GM21786 (cell line): Measurements from ENCODE around the gene MRPL49.
"Not testable (repeated sequence)": the region's sequence is repeated elsewhere in the genome, so short reads cannot be mapped to it uniquely, and the experiment has no call there.

Experiments used
- ATAC-seq: cut with Tn5 transposase; IDR thresholded peaks from one replicate; pipeline ENCODE4 v1.9.1; 2021; ENCODE audit not compliant: unreplicated experiment

Gene MRPL49

DNA sequence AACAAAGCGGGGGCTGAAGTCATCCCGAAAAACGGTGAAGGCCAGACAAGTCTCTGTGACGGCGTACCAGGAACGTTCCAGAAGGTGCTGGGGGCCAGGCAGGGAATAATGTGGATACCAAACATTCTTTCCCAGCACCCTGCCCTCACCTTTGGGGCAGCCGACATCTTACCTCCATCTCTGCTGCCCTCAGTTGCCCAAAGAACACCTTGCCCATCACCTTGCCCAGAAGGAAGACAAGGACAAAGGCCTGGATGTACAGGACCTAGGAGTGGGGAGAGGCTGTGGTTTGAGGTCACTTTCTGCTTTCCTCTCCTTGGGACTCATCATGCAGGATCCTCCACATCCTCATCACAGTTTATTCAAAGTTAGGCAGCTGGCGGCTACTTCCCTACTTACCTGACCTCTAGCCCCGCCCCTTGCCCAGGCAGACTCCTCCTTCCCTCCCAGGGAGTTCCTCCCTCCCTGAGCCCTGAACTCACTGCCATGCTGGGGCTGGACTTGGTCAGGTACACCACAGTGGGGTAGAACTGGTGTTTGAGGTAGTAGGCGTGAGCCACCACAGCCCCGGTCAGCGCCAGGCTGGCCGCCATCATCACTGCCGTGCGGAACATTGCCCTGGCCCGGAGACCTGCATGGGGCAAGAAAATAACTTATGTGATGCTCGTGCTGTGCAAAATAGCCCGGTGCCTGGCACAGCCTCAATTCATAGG, 11.0 kb downstream of the MRPL49 start:
- ATAC-seq = no peak

DNA sequence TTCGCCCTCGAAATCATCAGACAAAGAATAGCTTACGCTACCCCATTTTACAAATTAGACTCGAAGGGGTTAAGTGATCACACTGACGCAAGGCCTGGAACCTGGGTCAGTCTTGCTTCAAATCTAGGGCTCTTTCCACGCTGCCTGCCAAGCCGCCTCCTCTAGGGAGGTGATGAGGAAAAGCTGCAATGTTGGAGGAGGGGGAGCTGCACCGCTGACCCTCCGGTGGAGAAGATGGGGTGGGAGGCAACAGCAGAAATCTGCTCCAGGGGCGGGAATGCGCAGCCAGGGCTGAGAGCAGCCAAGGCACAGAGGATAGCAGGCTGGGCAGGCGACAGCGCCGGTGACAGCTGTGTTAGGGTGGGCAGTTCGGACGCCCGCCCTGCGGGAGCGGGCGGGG, 11.6 kb downstream of the MRPL49 start:
- no peak for ATAC-seq

DNA sequence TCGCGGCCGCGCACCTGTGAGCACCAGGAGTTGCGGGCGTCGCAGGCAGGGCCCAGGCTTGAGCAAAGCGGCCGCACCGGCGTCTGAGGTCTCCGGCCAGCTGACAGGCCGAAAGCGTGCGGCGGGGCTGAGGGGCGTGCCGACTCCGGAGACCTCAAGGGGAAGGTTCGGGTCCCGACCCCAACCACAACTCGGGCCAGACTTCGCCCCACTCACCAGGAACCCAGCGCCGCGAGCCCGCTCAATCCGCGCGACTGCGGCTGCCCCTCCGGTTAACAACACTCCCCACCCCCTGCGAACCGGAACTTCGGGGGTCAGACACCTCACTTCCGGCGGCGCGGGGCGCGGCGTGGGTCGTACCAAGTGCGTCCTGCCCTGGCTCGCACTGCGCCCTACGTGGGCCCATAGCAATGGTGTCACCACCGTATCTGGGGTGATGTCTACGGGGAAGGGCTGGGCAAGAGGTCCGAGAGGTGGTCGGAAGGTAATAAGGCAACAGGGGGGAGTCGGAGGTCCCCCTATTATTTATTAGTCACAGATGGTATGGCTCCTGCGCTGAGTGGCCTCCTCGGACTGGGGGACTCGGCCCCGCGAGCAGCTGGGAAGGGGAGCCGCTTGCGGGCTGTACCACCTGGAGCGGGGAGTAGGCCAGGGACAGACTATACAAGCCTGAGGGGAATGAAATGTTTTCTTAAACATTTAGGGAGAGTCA, 12.3 kb downstream of the MRPL49 start, which contains the start of gene SYVN1:
Gene SYVN1 (minus strand): TSS at position 280 of the 712 bp plus-strand sequence. CDS start 918 bp downstream, outside the sequence.
- ATAC-seq = peak; percentile 44

DNA sequence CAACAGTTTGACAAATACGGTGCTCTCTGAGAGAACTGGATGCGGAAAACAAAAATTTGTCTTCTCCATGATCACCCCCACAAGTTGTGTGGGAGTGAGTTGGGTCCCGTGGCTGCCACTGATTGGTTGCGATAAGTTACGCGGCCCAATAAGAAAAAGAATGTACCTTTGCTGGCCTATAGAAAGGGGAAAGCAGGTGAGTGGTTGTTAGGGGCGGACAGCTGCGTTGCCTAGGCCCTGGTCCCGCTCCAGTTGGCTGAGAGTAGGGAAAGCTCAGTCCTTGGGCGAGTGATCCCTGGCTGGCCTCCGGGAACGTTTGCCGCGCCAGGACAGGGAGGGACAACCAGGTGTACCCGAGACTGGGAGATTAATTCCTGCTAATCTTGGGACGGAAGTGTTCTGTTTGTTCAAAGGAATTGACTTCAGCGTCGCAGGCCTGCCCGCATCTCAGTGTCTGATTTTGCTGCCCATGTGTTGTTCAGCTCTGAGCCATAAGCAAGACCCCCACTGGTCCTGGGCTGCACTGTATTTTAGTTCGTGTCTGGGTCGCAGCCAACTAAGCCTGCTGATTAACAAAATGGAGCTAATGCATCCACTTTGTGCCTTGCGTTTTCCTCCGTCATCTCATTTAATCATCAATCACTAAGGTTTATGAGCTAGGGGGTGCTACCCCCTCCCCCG, 13.0 kb downstream of the MRPL49 start:
- peak; percentile 64 for ATAC-seq

DNA sequence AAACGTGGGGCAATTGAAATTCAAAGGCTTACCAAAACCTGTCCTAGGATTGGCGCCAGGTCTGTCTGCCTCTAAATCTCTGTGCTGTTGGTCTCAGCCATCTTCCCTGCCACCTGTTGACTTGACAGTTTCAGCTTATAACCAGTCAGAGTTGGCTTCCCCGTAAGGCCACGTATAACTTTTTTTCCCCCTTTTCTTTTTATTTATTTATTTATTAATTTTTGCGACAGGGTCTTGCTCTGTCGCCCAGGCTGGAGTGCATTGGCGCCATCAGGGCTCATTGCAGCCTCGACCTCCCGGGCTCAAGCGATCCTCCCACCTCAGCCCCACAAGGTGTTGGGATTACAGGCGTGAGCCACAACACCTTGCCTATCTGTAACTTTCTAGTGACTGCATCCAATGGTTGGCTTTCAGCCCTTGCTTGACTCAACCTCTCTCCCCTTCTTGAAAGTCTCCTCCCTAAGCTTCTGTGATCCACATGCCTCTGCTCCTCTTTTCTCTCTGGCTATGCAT, 13.6 kb downstream of the MRPL49 start:
- ATAC-seq = no peak

DNA sequence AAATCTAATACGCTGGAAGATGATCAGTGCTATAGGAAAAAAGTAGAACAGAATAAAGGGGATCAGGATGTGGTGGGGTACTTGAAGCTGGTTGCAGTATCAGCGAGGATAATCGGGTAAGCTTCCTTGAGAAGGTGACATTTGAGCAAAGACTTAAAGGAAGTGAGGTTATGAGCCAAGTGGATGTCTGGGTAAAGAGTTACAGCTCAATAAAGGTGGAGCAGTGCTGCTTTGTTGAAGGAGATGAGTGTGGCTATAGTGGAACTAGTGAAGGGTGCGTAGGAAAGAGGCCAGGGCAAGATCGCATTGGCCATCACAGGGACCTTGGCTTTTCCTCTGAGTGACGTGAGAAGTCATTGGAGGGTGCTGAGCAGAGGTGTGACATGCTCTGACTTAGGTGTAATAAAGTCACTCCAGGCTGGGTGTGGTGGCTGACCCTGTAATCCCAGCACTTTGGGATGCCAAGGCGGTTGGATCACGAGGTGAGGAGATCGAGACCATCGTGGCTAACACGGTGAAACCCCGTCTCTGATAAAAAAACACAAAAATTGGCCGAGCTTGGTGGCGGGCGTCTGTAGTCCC, 14.5 kb downstream of the MRPL49 start:
- no peak for ATAC-seq

DNA sequence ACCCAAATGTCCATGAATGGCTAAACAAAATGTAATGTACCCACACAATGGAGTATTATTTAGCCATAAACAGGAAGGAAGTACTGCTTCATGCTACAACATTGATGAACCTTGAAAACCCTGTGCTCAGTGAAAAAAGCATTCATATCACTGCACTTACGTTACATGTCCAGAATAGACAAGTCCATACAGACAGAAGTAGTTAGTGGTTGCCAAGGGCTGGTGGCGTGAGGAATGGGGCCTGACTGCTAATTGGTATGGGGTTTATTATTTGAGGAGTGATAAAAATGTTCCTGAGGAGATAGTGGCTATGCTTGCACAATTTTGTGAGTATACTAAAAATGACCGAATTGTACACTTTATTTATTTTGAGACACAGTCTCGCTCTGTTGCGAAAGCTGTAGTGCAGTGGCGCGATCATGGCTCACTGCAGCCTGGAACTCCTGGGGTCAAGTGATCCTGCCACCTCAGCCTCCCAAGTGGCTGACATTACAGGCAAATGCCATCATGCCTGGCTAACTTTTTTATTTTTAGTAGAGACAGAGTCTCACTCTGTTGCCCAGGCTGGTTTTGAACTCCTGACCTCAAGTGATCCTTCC, 19.9 kb downstream of the MRPL49 start:
- no peak for ATAC-seq

DNA sequence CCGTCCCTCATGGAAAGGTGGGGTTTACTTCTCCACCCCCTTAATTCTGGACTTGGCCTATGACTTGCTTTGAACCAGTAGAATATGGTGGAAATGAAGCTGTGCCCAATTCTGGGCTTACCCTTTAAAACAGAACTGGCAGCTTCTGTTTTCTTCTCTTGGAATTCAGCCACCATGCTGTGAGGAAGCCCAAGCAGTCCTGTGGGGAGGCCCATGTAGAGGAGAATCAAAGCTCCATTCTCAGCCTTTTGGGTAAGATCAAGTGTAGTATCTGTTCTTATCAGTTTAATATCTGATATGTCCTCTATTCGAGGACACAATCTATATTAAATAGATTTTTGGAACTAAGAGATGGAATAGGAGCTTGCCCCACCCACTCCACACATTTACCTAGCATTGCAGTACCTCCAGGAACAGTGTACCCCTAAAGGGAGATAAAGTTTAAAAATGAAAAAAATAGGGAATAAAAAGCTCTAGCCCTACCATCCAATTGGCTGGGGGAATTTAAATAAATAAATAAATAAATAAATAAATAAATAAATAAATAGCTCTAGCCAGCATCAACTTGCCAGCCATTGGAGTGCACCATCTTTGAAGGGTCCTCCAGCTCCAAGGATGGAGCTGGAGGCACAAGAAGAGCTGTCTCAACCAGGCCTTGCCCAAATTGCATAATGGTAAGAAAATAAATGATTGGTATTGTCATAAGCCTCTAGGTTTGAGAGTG, 25.4 kb downstream of the MRPL49 start:
- ATAC-seq = no peak

DNA sequence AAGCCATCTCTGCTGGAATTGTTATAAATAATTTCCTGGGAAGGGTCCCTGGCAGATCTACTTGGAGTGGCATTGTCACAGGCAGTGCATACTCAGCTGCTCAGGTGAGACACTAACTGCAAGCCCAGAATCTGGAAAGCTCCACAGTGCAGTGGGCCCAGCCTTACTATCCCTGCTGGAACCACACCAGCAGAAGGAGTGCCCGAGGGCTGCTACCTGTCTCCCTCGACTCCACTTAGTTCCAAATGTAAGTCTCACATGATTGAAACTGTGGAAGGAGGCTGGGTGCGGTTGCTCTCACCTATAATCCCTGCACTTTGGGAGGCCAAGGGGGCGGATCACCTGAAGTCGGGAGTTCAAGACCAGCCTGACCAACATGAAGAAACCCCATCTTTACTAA, 26.5 kb downstream of the MRPL49 start:
- ATAC-seq = no peak

DNA sequence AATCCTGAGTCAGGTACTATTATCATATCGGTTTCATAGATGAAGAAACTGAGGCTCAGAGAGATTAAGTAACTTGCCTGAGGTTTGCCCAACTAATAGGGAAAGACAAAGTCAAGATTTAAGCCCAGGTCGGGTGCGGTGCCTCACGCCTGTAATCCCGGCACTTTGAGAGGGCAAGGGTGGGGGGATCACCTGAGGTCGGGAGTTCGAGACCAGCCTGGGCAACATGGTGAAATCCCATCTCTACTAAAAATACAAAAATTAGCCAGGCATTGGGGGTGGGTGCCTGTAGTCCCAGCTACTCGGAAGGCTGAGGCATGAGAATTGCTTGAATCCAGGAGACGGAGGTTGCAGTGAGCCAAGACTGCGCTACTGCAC, 28.0 kb downstream of the MRPL49 start:
- ATAC-seq = not testable (repeated sequence)

DNA sequence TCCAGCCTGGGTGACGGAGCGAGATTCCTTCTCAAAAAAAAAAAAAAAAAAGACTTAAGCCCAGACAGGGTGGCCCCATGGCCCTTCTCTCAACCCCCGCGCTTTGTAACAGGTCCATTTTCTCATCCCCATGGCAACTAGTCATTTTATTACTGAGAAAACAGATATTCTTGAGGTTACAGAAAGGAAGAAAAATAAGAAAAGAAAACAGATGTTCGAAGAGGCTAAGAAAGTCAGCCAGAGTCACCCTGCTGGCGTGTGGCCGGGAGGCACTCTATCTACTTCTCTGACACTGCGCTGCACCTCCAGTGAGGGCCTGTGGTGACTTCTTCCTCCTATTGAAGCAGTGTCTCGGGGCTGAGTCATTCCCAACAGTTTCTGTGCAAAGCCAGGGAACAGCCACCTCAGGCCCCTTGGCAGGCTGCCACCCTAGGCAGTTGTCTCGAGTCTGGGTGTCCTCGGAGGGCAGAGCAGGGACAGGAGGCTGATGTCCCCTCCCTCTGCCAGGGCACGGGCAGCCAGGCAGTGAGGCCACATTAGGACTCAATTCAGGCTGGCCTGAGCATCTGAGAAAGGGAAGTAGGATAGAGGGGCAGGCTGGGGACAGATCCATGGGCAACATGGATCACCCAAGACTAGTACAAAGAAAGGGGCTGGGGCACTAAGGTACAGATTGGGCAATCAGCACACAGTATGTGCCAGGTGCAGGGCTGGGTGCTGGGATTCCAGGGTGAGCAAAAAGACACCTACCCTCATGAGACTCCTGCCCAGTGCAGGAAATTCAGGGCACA, 28.6 kb downstream of the MRPL49 start:
- ATAC-seq = peak; percentile 66

DNA sequence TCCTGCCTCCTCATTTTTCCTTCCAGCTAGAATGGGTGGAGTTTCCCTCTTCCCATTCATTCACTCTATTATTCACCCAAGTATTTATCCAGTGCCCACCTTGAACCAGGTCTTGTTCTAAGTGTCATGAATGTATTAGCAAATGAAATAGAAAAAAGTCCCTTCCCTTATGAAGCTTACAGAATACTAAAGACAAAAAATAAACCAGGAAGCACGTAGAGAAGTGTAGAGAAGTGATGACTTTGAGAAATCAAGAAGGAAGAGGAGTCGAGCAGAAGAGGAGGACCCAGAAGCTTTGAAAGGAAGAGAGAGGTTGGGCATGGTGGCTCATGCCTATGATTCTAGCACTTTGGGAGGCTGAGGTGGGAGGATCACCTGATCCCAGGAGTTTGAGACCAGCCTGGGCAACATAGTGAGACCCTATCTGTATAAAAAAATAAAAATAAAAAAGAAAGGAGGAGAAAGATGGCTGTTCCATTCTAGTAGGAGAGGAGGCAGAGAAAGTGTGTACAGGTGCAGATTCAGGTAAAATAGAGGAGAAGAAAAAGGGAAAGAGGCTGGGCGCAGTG, 29.3 kb downstream of the MRPL49 start:
- ATAC-seq = no peak

DNA sequence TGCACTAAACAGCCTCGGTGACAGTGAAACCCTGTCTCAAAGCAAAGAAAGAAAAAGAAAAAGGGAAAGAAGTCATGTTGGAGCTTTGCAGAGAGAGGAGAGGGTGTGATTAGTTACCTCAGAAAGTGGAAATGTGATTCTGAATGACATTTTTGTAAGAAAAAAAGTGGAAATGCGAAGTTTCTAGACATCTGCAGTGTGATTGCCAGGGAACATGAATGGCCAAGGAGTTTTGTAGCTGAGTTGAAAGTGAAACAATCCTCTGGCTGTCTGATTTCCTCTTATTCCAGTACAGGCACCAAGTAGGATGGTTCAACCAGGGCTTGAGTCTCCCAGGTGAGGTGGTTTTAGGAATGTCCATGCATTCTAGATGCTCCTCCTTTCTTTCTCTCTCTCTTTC, 30.0 kb downstream of the MRPL49 start:
- no peak for ATAC-seq

DNA sequence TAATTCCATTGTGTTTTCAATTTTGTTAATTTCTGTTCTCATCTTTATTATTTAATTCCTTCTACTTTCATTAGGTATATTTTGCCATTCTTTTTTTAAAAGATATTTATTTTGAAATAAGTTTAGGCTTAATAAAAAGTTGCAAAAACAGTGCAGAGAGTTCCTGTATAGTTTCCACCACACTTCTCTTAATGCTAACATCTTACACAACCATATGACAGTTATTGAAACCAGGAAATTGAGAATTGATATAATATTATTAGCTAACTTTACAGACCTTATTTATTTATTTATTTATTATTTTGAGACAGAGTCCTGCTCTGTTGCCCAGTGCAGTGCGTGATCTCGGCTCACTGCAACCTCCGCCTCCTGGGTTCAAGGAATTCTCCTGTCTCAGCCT, 34.1 kb downstream of the MRPL49 start:
- no peak for ATAC-seq

DNA sequence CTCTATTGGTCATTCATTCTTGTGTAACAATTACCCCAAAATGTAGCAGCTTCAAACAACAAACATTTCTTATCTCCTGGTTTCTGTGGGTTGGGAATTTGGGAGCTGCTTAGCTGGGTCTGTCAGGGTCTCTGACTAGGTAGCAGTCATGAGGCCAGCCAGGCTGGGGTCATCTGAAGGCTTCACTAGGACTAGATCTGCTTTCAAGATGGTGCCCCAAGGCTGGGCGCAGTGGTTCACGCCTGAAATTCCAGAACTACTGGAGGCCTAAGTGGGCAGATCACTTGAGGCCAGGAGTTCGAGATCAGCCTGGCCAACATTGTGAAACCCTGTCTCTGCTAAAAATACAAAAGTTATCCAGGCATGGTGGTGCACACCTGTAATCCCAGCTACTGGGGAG, 34.8 kb downstream of the MRPL49 start:
- no peak for ATAC-seq

DNA sequence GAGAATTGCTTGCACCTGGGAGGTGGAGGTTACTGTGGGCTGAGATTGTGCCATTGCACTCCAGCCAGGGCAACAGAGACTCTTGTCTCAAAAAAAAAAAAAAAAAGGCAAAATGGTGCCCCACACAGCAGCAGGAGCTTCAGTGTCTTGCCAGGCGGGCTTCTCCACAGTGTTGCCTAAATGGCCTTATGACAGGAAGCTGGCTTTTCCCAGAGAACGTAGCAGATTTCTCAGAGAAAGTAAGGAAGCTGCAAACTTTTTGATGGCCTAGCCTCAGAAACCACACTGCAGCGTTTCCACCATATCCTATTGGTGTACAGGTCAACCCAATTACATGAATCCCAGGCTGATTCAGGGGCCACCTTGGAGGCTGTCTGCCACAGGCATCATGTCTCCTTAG, 35.2 kb downstream of the MRPL49 start:
- ATAC-seq = no peak

DNA sequence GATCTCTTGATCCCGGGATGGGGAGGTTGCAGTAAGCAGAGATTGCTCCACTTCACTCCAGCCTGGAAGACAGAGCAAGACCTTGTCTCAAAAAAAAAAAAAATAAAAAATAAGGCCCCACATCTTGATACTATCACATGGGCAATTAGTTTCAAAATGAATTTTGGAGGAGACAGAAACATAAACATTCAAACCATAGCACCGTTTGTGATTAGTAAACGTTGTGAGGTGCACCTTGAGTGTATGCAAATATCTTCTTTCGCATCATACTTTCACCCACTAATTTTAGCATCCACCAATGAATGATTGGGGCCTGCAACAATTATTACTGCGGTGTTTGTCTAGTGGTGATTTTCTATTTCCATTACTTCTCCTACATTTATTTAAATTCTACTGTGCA, 36.9 kb downstream of the MRPL49 start:
- peak; percentile 60 for ATAC-seq

DNA sequence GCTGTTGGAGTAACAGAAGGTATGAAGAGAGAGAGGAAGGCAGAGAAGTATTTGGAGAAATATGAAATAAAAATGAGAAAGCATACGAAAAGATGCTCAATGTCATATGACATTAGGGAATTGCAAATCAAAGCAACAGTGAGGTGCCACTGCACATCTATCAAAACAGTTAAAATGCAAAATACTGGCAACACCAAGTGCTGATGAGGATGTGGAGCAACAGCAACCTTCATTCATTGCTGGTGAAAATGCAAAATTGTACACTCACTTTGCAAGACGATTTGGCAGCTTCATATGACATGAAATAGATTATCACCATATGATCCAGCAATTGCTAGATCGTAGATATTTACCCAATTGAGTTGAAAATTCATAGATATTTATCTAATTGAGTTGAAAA, 38.5 kb downstream of the MRPL49 start:
- ATAC-seq = no peak

DNA sequence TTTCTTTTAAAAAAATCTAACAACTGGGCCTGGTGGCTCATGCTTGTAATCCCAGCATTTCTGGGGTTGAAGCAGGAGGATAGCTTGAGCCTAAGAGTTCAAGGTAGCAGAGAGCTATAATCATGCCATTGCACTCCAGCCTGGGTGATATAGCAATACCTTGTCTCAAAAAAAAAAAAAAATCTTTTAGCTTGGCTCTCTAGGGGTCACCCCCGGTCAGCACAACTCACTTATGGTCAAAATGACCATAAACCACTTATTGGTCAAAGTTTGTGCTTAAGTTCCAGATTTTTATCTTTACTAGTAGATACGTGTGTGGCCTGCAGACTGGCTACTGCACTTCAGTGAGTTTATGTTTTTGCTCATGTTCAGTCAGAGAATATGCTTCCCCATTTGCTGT, 41.6 kb downstream of the MRPL49 start:
- ATAC-seq = no peak
